AG09319 (cell line): ENCODE results near the gene SIRT4.
A peak's percentile ranks its signal among the peaks of the same experiment; 100 is the strongest.
"Not testable (repeated sequence)": the region's sequence is repeated elsewhere in the genome, so short reads cannot be mapped to it uniquely, and the experiment has no call there.

Experiments
- DNase-seq: peaks from one replicate; pipeline ENCODE4 v3.0.0-alpha.2; 2010; ENCODE audit warnings: low read depth; ENCODE audit errors: extremely low read depth
- CTCF ChIP-seq: IDR thresholded peaks from 2 replicates; pipeline ENCODE4 v1.5.1; 2011; ENCODE audit warnings: low read depth, mild to moderate bottlenecking, inconsistent platforms, low read length, moderate library complexity

The SIRT4 gene

GRCh38 chr12:120331390-120331789, 29.3 kb downstream of the SIRT4 start:
- TF ChIP-seq CTCF, result no peak
- DNase-seq, result no peak

- no peak for DNase-seq
- TF ChIP-seq CTCF, result no peak
Observed at GRCh38 chr12:120332041-120332440, 29.9 kb downstream of the SIRT4 start.

GRCh38 chr12:120332523-120332922, 30.4 kb downstream of the SIRT4 start:
- no peak for TF ChIP-seq CTCF
- DNase-seq, result no peak

GRCh38 chr12:120335447-120335846, 33.3 kb downstream of the SIRT4 start:
- DNase-seq, result not testable (repeated sequence)

GRCh38 chr12:120336392-120336791, 34.3 kb downstream of the SIRT4 start:
- DNase-seq, result not testable (repeated sequence)

More at GRCh38 chr12:120335447-120335846, 33.3 kb downstream of the SIRT4 start:
- peak; percentile 59 for TF ChIP-seq CTCF

- TF ChIP-seq CTCF, result no peak
- no peak for DNase-seq
Observed at GRCh38 chr12:120337730-120338129, 35.6 kb downstream of the SIRT4 start.

GRCh38 chr12:120339256-120339655, 37.1 kb downstream of the SIRT4 start:
- DNase-seq, result no peak
- TF ChIP-seq CTCF, result no peak

- no peak for TF ChIP-seq CTCF
- DNase-seq, result no peak
Observed at GRCh38 chr12:120342175-120343038, 40.3 kb downstream of the SIRT4 start.
